Endothelial cell of umbilical vein (primary cell): ENCODE results near the gene ASPM.

Experiments used
- CTCF ChIP-seq, 2 donors: IDR thresholded peaks; 1 replicate in 1 of 2; 2 replicates in 1 of 2; pipeline ENCODE4 v1.5.1; 2011; ENCODE audit warnings: low read length in 2 of 2, mild to moderate bottlenecking in 2 of 2, moderate library complexity in 2 of 2, control low read depth in 1 of 2, inconsistent platforms in 1 of 2, low read depth in 1 of 2; ENCODE audit not compliant: insufficient read depth in 1 of 2; ENCODE audit errors: extremely low read depth in 1 of 2
- EZH2 ChIP-seq: IDR thresholded peaks from 2 replicates; pipeline ENCODE4 v1.6.1; 2012; ENCODE audit warnings: borderline replicate concordance, low read depth, mild to moderate bottlenecking, moderate library complexity, low read length, inconsistent platforms; ENCODE audit not compliant: severe bottlenecking
- JUN ChIP-seq: IDR thresholded peaks from 2 replicates; pipeline ENCODE4 v1.6.1; 2011; ENCODE audit warnings: borderline replicate concordance, low read depth; ENCODE audit not compliant: insufficient read length, insufficient read depth
- MYC ChIP-seq: IDR thresholded peaks from one replicate; pipeline ENCODE4 v1.6.1; 2011; ENCODE audit warnings: mild to moderate bottlenecking, low read depth, low read length
- POLR2A ChIP-seq: IDR thresholded peaks from 2 replicates; pipeline ENCODE4 v1.6.1; 2012; ENCODE audit warnings: low read depth, mild to moderate bottlenecking, control low read depth, low read length
- POLR2AphosphoS5 ChIP-seq: IDR thresholded peaks from 2 replicates; pipeline ENCODE4 v1.6.1; 2012; ENCODE audit warnings: low read depth, mild to moderate bottlenecking, control low read depth, low read length, moderate library complexity; ENCODE audit not compliant: insufficient read depth
- TF ChIP-seq, protein P1 (sequence below): IDR thresholded peaks from 2 replicates; pipeline ENCODE4 v1.6.1; 2011; ENCODE audit not compliant: insufficient read depth, insufficient read length

- TF ChIP-seq CTCF (IDR thresholded peaks at IDR 0.05; ENCODE audit: extremely low read depth in 1 of 2, insufficient read depth in 1 of 2, low read depth in 1 of 2, low read length in 2 of 2) (no peak), POLR2AphosphoS5 (no peak), POLR2A (no peak), EZH2 (no peak), MYC (no peak), JUN (no peak)
- TF ChIP-seq, protein P1, sequence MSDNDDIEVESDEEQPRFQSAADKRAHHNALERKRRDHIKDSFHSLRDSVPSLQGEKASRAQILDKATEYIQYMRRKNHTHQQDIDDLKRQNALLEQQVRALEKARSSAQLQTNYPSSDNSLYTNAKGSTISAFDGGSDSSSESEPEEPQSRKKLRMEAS, result no peak
These were observed 63.0 kb downstream of the ASPM start for GRCh38 chr1:197083474-197083873.
